Right forelimb (tissue), 1 donor: Measurements from ENCODE around the gene ARF6.
A peak's percentile ranks its signal among the peaks of the same experiment; 100 is the strongest.
"Not testable (repeated sequence)": the region's sequence is repeated elsewhere in the genome, so short reads cannot be mapped to it uniquely, and the experiment has no call there.

Experiments used
- DNase-seq: peaks from one replicate; pipeline ENCODE4 v3.0.0-alpha.2; 2018

ARF6 gene

GRCh38 chr14:49892636-49893308 lies at the start of gene ARF6:
Gene ARF6, plus strand, starts transcription at chr14:49893082. Its CDS starts 655 bp downstream, at chr14:49893737.
- DNase-seq: peak; percentile 98

DNA sequence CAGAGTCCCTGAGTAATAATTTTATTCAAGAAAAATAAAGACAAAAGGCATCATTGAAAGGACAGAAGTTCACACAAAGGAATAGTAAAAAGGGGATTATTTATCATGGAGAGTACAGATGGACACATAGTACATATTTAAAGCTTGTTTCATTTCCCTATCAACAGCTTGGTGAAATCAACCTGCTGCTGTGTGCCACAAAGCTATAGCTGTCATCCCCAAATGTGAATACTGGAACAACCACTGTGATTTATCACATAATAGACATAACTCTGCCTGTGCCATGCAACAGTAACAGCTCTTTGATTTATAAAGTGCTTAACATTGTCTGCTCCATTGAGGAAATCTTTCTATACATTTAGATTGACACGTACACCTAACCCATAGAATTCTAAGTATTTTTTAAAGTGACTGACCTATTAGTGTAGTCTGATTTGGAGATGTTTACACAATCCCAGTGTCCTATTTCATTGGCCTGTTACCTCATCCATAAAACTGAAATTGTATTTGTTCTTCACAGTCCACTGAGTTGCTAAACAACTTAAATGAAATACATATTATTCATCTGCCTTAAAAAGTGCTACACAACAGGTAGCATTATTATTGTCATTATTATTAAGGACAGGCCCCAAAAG lies 43.6 kb upstream of the ARF6 start:
- no peak for DNase-seq

DNA sequence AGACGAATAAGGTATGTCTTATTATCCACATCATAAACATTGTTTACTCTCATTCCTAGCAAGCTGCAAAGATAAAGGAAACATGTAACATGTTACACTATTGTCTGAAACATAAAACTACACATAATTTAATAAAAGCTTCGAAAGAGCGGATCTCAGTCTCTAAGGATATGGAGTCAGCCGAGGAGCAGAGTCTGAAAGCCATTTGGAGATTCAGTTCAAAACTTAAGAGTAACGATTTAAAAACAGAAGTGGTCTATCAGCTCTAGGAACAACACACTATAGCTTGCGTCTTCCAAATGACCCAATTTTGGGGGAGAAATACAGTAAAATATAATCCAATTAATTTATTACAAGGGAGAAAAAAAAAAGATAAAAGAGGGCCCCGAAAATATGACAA lies 41.1 kb upstream of the ARF6 start:
- no peak for DNase-seq

GRCh38 chr14:49852301-49853157 lies 40.4 kb upstream of the ARF6 start, which contains the start of gene NEMF:
Gene NEMF, minus strand, starts transcription at chr14:49852788. Its CDS starts 35 bp downstream, at chr14:49852753.
- DNase-seq: peak; percentile 94

- DNase-seq: no peak
Observed at GRCh38 chr14:49853158-49853477, 39.8 kb upstream of the ARF6 start.

DNA sequence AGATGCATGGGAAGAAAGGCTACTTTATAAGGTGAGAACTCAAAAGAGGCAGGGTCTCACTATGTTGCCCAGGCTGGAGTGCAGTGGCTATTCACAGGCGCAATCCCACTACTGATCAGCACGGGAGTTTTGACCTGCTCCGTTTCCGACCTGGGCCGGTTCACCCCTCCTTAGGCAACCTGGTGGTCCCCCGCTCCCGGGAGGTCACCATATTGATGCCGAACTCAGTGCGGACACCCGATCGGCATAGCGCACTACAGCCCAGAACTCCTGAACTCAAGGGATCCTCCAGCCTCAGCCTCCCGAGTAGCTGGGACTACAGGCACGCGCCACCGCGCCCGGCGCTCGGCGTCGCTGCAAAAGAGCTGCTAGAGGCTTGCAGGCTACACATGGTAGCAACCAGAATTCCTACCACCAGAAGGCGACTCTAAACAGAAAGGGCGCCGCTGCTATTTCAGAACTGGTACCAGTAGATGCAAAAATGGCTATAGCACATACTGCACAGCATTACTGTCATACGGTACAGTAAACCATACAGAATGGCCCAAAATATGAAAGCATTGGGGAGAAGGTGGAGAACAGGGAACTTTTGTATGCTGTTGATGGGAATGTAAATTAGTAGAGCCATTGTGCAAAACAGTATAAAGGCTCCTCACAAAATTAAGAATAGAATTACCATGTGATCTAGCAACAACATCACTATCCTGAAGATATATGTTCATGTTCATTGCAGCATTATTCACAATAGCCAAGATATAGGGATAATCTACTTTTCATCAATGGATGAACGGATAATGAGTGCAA lies 39.1 kb upstream of the ARF6 start:
- peak; percentile 64 for DNase-seq

GRCh38 chr14:49857427-49858003 lies 35.4 kb upstream of the ARF6 start:
- no peak for DNase-seq

- DNase-seq: no peak
Observed at GRCh38 chr14:49858383-49858782, 34.5 kb upstream of the ARF6 start.

GRCh38 chr14:49860988-49861698 lies 31.7 kb upstream of the ARF6 start:
- no peak for DNase-seq

DNA sequence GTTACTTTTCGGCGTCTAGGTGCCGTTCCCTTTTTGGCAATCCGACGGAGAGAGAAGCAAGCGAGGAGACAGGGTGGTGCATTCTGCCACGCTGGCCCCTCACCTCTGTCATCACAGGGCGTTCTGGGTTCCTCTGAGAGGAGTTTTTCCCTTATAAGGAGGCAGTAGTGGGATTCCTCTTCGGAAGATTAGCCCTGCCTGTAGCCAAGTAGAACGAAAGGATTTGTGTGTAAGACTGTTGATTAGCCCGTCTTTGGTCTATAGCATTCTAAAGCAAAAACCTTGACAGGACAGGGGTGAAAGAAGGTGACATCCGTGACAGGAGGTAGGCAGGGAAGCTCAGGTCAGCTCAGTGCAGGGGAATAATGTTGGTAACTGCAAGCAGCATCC lies 31.2 kb upstream of the ARF6 start:
- DNase-seq: peak; percentile 88

DNA sequence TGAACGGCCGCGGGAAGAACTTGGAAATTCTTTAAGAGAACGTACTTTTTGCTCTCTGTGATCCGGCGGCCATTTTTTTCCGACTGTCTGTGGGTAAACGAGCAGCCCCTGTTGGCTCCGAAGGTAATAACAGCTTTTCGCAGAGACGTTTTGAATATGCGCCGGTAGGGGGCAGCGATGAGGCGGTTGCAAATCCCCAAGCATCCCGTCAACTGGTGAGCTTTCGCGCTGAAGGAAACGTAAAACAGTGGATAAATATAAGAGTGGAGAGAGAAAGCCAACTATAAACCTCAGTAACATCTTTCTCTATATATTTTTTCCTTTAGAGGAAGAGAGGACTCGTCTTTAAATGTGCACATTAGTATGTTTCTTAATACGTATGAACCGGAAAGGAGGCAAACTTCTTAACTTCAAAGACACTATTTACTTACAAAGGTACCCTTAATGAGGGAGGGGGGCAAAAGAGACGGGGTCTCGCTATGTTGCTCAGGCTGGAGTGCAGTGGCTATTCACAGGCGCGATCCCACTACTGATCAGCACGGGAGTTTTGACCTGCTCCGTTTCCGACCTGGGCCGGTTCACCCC lies 30.7 kb upstream of the ARF6 start:
- DNase-seq: peak; percentile 94

DNA sequence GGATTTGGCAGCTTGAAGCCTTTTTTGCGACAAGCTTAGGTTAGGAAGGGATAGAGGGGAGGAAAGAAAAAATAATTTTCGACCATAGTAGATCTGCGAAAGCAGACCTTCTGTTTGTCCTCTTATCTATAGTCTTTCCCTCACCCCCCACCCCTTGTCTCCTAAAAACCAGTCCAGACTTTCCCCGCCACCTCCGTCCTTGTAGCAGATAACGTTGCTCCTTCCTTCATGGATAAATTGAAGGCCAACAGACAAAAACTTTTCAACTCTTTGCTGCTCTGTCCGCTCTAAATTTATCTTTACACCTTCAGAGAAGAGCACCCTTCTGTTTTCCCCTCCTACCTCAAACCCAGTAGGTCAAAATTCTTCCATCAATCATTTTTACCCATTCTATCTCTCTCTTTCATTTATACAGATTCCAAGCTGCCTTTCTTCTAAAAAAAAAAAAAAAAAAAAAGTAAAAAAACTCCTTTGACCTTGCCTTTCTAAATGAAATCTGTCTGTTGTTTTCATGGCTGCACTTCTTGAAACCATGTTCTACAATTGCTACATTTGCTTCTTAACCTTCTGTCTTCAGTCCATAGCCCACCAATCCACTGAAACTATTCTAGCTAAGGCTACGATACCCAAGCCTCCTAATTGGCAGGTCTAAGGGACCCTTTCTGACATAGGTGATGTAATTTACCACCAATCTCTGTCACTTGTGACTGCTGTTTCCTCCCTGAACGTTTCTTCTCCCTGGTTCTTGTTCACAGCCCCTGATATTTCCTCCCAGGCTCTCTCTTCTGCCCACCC lies 29.2 kb upstream of the ARF6 start:
- no peak for DNase-seq

GRCh38 chr14:49865431-49865859 lies 27.4 kb upstream of the ARF6 start:
- DNase-seq: peak; percentile 79

- DNase-seq: peak; percentile 98
Observed at GRCh38 chr14:49867831-49868719, 24.8 kb upstream of the ARF6 start.

GRCh38 chr14:49868720-49869114 lies 24.2 kb upstream of the ARF6 start:
- DNase-seq: no peak

DNA sequence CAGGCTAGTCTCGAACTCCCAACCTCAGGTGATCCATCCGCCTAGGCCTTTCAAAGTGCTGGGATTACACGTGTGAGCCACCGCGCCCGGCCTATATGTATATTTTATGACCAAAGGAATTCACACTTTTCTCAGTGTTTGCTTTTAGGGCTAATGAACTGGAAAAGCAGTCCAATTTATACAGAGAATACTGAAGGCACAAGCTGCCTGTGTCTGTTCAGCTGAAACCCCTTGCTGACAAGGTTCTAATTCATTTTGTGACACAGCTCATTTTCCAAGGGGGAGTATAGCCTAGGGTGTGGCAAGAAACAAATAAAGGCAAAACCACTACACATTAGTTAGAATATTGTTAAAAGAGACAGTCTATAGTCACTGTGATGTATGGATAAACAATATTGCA lies 22.0 kb upstream of the ARF6 start:
- DNase-seq: no peak

GRCh38 chr14:49873548-49873947 lies 19.3 kb upstream of the ARF6 start:
- DNase-seq: not testable (repeated sequence)

GRCh38 chr14:49875640-49876198 lies 17.2 kb upstream of the ARF6 start:
- DNase-seq: no peak

DNA sequence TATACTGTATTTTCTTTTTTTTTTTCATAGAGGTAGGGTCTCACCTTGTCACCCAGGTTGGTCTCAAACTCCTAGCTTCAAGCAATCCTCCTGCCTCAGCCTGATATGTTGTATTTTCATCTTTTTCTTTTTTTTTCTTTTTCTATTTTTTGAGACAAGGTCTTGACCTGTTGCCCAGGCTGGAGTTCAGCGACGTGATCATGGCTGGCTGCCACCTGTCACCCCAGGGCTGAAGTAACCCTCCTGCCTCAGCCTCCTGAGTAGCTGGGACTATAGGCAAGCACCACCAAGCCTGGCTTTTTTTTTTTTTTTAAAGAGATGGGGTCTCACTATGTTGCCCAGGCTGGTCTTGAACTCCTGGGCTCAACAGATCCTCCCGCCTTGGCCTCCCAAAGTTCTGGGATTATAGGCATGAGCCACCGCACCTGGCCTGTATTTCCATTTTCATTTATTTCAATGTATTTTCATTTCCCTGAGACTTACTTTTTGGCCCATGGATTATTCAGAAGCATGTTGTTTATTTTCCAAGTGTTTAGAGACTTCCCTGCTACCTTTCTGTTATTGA lies 16.2 kb upstream of the ARF6 start:
- no peak for DNase-seq
